H1 (cell line): ENCODE results near the gene AP2B1. TPM values are rescaled to one million over a fixed set of nuclear protein-coding genes. Genes with fewer than 3 reads are reported as not detected.

Source experiments
- CTCF ChIA-PET: fragments of 300-600 bp; sonication (Branson Sonifier 250); formaldehyde crosslinking; loops from one replicate; lab custom pipeline; 2021; ENCODE audit not compliant: partially characterized antibody; lab: Charles Lee
- POLR2A ChIA-PET: fragments of 300-600 bp; sonication (Branson Sonifier 250); formaldehyde crosslinking; loops from one replicate; lab custom pipeline; 2021; ENCODE audit warnings: inconsistent platforms; ENCODE audit not compliant: partially characterized antibody; lab: Charles Lee
- DNase-seq, 2 experiments: peaks; one replicate each; pipeline versions ENCODE4 v3.0.0 to v3.0.0-alpha.2; 2010 to 2022; ENCODE audit warnings: low spot score in 2 of 2, low read depth in 1 of 2, mixed read lengths in 1 of 2
- FAIRE-seq: peaks from 2 replicates; lab custom pipeline; 2011; peaks lifted over from hg19 to GRCh38; lab: Jason Lieb, UNC
- H2AFZ ChIP-seq: 2 replicates; pipeline ENCODE4 v1.8.1; 2012; ENCODE audit warnings: low read length, inconsistent platforms
- H2AK5ac ChIP-seq: 2 replicates; pipeline ENCODE4 v1.6.1; 2013; ENCODE audit warnings: low read depth, low read length
- H2BK120ac ChIP-seq: replicated peaks from 2 replicates; pipeline ENCODE3; 2013; ENCODE audit warnings: low read depth, low read length, inconsistent platforms
- H2BK12ac ChIP-seq: 2 replicates; pipeline ENCODE4 v1.6.1; 2013; ENCODE audit warnings: low read depth, low read length
- H2BK15ac ChIP-seq: 2 replicates; pipeline ENCODE4 v1.6.1; 2013; ENCODE audit warnings: low read length
- H2BK20ac ChIP-seq: 2 replicates; pipeline ENCODE4 v1.6.1; 2013; ENCODE audit warnings: low read length
- H2BK5ac ChIP-seq: 2 replicates; pipeline ENCODE4 v1.6.1; 2013; ENCODE audit warnings: low read depth, low read length
- H3K14ac ChIP-seq: 2 replicates; pipeline ENCODE4 v1.6.1; 2013; ENCODE audit warnings: inconsistent platforms; ENCODE audit not compliant: insufficient read length
- H3K18ac ChIP-seq: 2 replicates; pipeline ENCODE4 v1.6.1; 2013; ENCODE audit warnings: low read length; ENCODE audit errors: extremely low read depth
- H3K23ac ChIP-seq: 2 replicates; pipeline ENCODE4 v1.6.1; 2013; ENCODE audit warnings: inconsistent platforms; ENCODE audit not compliant: insufficient read length
- H3K23me2 ChIP-seq: 2 replicates; pipeline ENCODE4 v1.6.1; 2013; ENCODE audit warnings: low read depth, low read length
- H3K27ac ChIP-seq: 2 replicates; pipeline ENCODE4 v1.6.1; 2011; ENCODE audit warnings: low read depth, low read length, inconsistent platforms
- H3K27me3 ChIP-seq, 4 experiments: replicated peaks in 1 of 4; 1 replicate in 1 of 4; 2 replicates in 3 of 4; pipeline versions ENCODE4 v1.6.1 to v1.8.1; 2011 to 2013; ENCODE audit warnings: low read length in 3 of 4, mild to moderate bottlenecking in 3 of 4, inconsistent platforms in 2 of 4, mixed read lengths in 2 of 4, moderate library complexity in 1 of 4; ENCODE audit not compliant: control insufficient read depth in 3 of 4, insufficient read depth in 3 of 4; ENCODE audit errors: extremely low read depth in 1 of 4
- H3K36me3 ChIP-seq, 4 experiments: 2 replicates each; pipeline versions ENCODE4 v1.6.1 to v1.8.1; 2011 to 2013; ENCODE audit warnings: mild to moderate bottlenecking in 4 of 4, low read length in 3 of 4, moderate library complexity in 2 of 4, control low read depth in 1 of 4, inconsistent platforms in 1 of 4; ENCODE audit not compliant: insufficient read depth in 4 of 4, control insufficient read depth in 2 of 4
- H3K4ac ChIP-seq: replicated peaks from 2 replicates; pipeline ENCODE3; 2013; ENCODE audit warnings: low read length, low read depth, mixed read lengths, inconsistent platforms; ENCODE audit not compliant: insufficient read length
- H3K4me1 ChIP-seq, 4 experiments: replicated peaks in 1 of 4; 1 replicate in 1 of 4; 2 replicates in 3 of 4; pipeline versions ENCODE4 v1.6.1 to v1.8.1; 2011 to 2013; ENCODE audit warnings: low read length in 3 of 4, inconsistent platforms in 2 of 4, mixed read lengths in 1 of 4; ENCODE audit not compliant: insufficient read depth in 4 of 4, control insufficient read depth in 3 of 4
- H3K4me2 ChIP-seq, 2 experiments: 2 replicates each; pipeline versions ENCODE4 v1.6.1 to v1.8.1; 2011 to 2013; ENCODE audit warnings: low read depth in 2 of 2, low read length in 2 of 2, control low read depth in 1 of 2, inconsistent platforms in 1 of 2, mild to moderate bottlenecking in 1 of 2; ENCODE audit not compliant: insufficient read depth in 1 of 2
- H3K4me3 ChIP-seq, 4 experiments: fragments of 200-600, 300-600 bp in 1 of 4; sonication (generic), shearing (Covaris generic), sonication (Bioruptor Twin) in 1 of 4; 2 replicates each; pipeline versions ENCODE4 v1.5.1 to v1.8.1; 2011 to 2016; ENCODE audit warnings: low read length in 4 of 4, low read depth in 3 of 4, control low read depth in 2 of 4, inconsistent platforms in 2 of 4, mild to moderate bottlenecking in 2 of 4, mixed read lengths in 1 of 4, moderate library complexity in 1 of 4; ENCODE audit not compliant: insufficient read depth in 2 of 4; ENCODE audit errors: extremely low read depth in 1 of 4
- H3K56ac ChIP-seq: replicated peaks from 2 replicates; pipeline ENCODE3; 2013; ENCODE audit warnings: low read depth, mild to moderate bottlenecking, mixed read lengths, low read length, inconsistent platforms; ENCODE audit not compliant: insufficient read length
- H3K79me1 ChIP-seq: 2 replicates; pipeline ENCODE4 v1.6.1; 2013; ENCODE audit warnings: low read depth, low read length, control low read depth
- H3K79me2 ChIP-seq, 2 experiments: 2 replicates each; pipeline versions ENCODE4 v1.6.1 to v1.8.1; 2012 to 2013; ENCODE audit warnings: low read length in 2 of 2, mild to moderate bottlenecking in 2 of 2, inconsistent platforms in 1 of 2; ENCODE audit not compliant: insufficient read depth in 2 of 2, control insufficient read depth in 1 of 2
- H3K9ac ChIP-seq, 4 experiments: replicated peaks in 1 of 4; 1 replicate in 1 of 4; 2 replicates in 3 of 4; pipeline versions ENCODE4 v1.6.1 to v1.8.1; 2011 to 2013; ENCODE audit warnings: low read depth in 3 of 4, low read length in 3 of 4, control low read depth in 2 of 4, mild to moderate bottlenecking in 2 of 4, moderate library complexity in 2 of 4, inconsistent platforms in 1 of 4; ENCODE audit errors: extremely low read depth in 1 of 4
- H3K9me3 ChIP-seq, 2 experiments: 2 replicates each; pipeline versions ENCODE4 v1.6.1 to v1.8.1; 2012 to 2013; ENCODE audit warnings: mild to moderate bottlenecking in 2 of 2, moderate library complexity in 2 of 2, control low read depth in 1 of 2, inconsistent platforms in 1 of 2, low read depth in 1 of 2, low read length in 1 of 2, mixed read lengths in 1 of 2; ENCODE audit not compliant: insufficient read depth in 2 of 2
- H4K20me1 ChIP-seq, 2 experiments: replicated peaks in 1 of 2; 2 replicates each; pipeline versions ENCODE3 to v1.8.1; 2011 to 2013; ENCODE audit warnings: inconsistent platforms in 2 of 2, low read length in 2 of 2, mild to moderate bottlenecking in 1 of 2; ENCODE audit not compliant: insufficient read depth in 2 of 2, control insufficient read depth in 1 of 2
- H4K5ac ChIP-seq: 2 replicates; pipeline ENCODE4 v1.6.1; 2013; ENCODE audit warnings: low read length, low read depth, mixed read lengths, inconsistent platforms; ENCODE audit not compliant: insufficient read length
- H4K8ac ChIP-seq: 2 replicates; pipeline ENCODE4 v1.8.0; 2013; ENCODE audit warnings: mild to moderate bottlenecking, moderate library complexity, low read length, inconsistent platforms; ENCODE audit not compliant: insufficient read depth; ENCODE audit errors: extremely low read depth
- H4K91ac ChIP-seq: replicated peaks from 2 replicates; pipeline ENCODE3; 2013; ENCODE audit warnings: low read length, mixed read lengths, inconsistent platforms; ENCODE audit not compliant: insufficient read length
- ATF3 ChIP-seq: IDR thresholded peaks from 2 replicates; pipeline ENCODE4 v1.6.1; 2011; ENCODE audit warnings: low read depth, mild to moderate bottlenecking, low read length; ENCODE audit not compliant: insufficient read depth
- BRCA1 ChIP-seq: IDR thresholded peaks from 2 replicates; pipeline ENCODE4 v1.6.1; 2012; ENCODE audit warnings: low read depth, low read length, improper control_type of control experiment
- EZH2 ChIP-seq: fragments of 200-600 bp; sonication (generic); IDR thresholded peaks from 2 replicates; pipeline ENCODE4 v1.7.1; 2012; ENCODE audit warnings: low read depth, mild to moderate bottlenecking, moderate library complexity, low read length, inconsistent platforms; ENCODE audit not compliant: severe bottlenecking
- FOSL1 ChIP-seq: IDR thresholded peaks from 2 replicates; pipeline ENCODE4 v1.6.1; 2011; ENCODE audit warnings: mild to moderate bottlenecking, low read depth, low read length, moderate library complexity; ENCODE audit not compliant: insufficient read depth
- GABPA ChIP-seq: IDR thresholded peaks from 2 replicates; pipeline ENCODE4 v1.6.1; 2011; ENCODE audit warnings: mild to moderate bottlenecking, low read length, moderate library complexity, borderline replicate concordance; ENCODE audit not compliant: insufficient read depth
- JUN ChIP-seq: IDR thresholded peaks from 2 replicates; pipeline ENCODE4 v1.6.1; 2011; ENCODE audit warnings: low read depth, mild to moderate bottlenecking, improper control_type of control experiment, low read length
- RAD21 ChIP-seq, 2 experiments: IDR thresholded peaks in 1 of 2; conservative IDR thresholded peaks in 1 of 2; 2 replicates each; pipeline ENCODE4 v1.6.1; 2011; ENCODE audit warnings: low read depth in 2 of 2, low read length in 2 of 2, improper control_type of control experiment in 1 of 2, inconsistent platforms in 1 of 2, mild to moderate bottlenecking in 1 of 2, moderate library complexity in 1 of 2
- SIRT6 ChIP-seq: IDR thresholded peaks from one replicate; pipeline ENCODE4 v1.7.1; 2012; ENCODE audit warnings: low read length, inconsistent platforms
- SP2 ChIP-seq: IDR thresholded peaks from 2 replicates; pipeline ENCODE4 v1.6.1; 2012; ENCODE audit warnings: mild to moderate bottlenecking, low read length, inconsistent platforms
- TAF1 ChIP-seq: IDR thresholded peaks from 2 replicates; pipeline ENCODE4 v1.6.1; 2011; ENCODE audit warnings: mild to moderate bottlenecking, low read depth, low read length
- TAF7 ChIP-seq: optimal IDR thresholded peaks from 2 replicates; pipeline ENCODE3; 2011; ENCODE audit warnings: low read depth, mild to moderate bottlenecking, inconsistent platforms, low read length, moderate library complexity, borderline replicate concordance
- TEAD4 ChIP-seq: IDR thresholded peaks from 2 replicates; pipeline ENCODE4 v1.6.1; 2012; ENCODE audit warnings: low read depth, low read length, inconsistent platforms, mixed read lengths
- WGBS, 2 experiments: shearing (Covaris generic) in 1 of 2; methylation state at CpG; one replicate each; pipeline versions ENCODE4 v1.1.6 to v1.1.7; 2013 to 2015; ENCODE audit warnings: low lambda C conversion rate in 2 of 2, mixed read lengths in 2 of 2, inconsistent platforms in 1 of 2, low coverage in 1 of 2, missing lambda C conversion rate in 1 of 2; ENCODE audit not compliant: insufficient replicate concordance in 2 of 2, insufficient coverage in 1 of 2, insufficient read length in 1 of 2; ENCODE audit errors: extremely low coverage in 1 of 2, missing lambda C conversion rate in 1 of 2; 5-methylcytosine and 5-hydroxymethylcytosine counted together
- polyA plus RNA-seq, 7 experiments: library from polyadenylated mRNA; depleted of rRNA in 3 of 7; stranded (reverse) in 5 of 7; unstranded in 2 of 7; fragments of >200 nt in 5 of 7; fragments of 200-250 nt in 2 of 7; gene quantifications; 1 replicate in 5 of 7; 2 replicates in 1 of 7; 4 replicates in 1 of 7; pipeline versions ENCODE4 v1.2.1 to v1.2.3, GENCODE V29; 2011 to 2013; ENCODE audit warnings: missing spikeins in 2 of 7, mixed read lengths in 2 of 7
- total RNA-seq: library from RNA; stranded (reverse); fragmentation: NEBNext Ultra II Directional; extraction: Animal tissue kit (Norgen Biotek cat#: 25700); gene quantifications from 2 replicates; pipeline ENCODE4 v1.2.1, GENCODE V29; 2021

AP2B1 gene
- total and polyA plus RNA-seq, 2 of the 8 experiments (the other 6 are each of a cell fraction or from before 2014, with no cell fraction given) = 95.5 to 199 TPM

GRCh38 chr17:35609831-35610230, 22.7 kb downstream of the AP2B1 start:
- Histone ChIP-seq H3K4me3 (no peak overlapping the region), H4K91ac (no peak overlapping the region), H2AFZ (no peak overlapping the region), H2BK12ac (no peak overlapping the region), H3K4me1 (no peaks in the 10 kb centered on the region), H3K23me2 (no peaks in the 10 kb centered on the region), H3K79me1 (no peaks in the 10 kb centered on the region), H4K20me1 (peaks cover 0 to 6% of the 10 kb centered on the region in 2 experiments), H3K36me3 (peaks cover 12 to 42% (median 28%) of the 10 kb centered on the region in 4 experiments; a peak in 7 of 8 replicates), H4K8ac (no peak overlapping the region), H2BK5ac (no peak overlapping the region), H3K18ac (no peak overlapping the region), H3K14ac (no peak overlapping the region), H2BK20ac (no peak overlapping the region), H2AK5ac (no peak overlapping the region), H3K23ac (no peak overlapping the region), H3K27me3 (no peaks in the 10 kb centered on the region), H3K4me2 (no peak overlapping the region), H3K9me3 (no peaks in the 10 kb centered on the region), H2BK120ac (no peak overlapping the region), H3K9ac (no peak overlapping the region), H3K79me2 (no peaks in the 10 kb centered on the region), H3K4ac (no peak overlapping the region), H3K27ac (no peak overlapping the region), H2BK15ac (no peak overlapping the region), H4K5ac (no peak overlapping the region), H3K56ac (no peak overlapping the region)
- FAIRE-seq = no peak
- 90% methylated on average over 4 of the region's 4 CpGs; no CpG with 5 or more reads in 1 of the 2 experiments for WGBS, 2 experiments
- no peak for DNase-seq
- TF ChIP-seq BRCA1 (no peak), RAD21 (IDR thresholded peaks at IDR 0.05 in 1 of 2, conservative IDR thresholded peaks at IDR 0.05 in 1 of 2; ENCODE audit: low read depth in 2 of 2, low read length in 2 of 2) (no peak), JUN (no peak), SP2 (no peak), EZH2 (no peak), SIRT6 (no peak), TAF7 (no peak), FOSL1 (no peak), GABPA (no peak), TEAD4 (no peak), TAF1 (no peak), ATF3 (no peak)
- CTCF ChIA-PET = interaction anchor here (0.6 kb wide), 1 partner anchor 22 kb away, joined by 3 read pairs; no protein-coding TSS in a partner anchor
- POLR2A ChIA-PET = no interaction called here
